Measurements from ENCODE around the gene PAX2. TPM values are rescaled to one million over a fixed set of nuclear protein-coding genes. Genes with fewer than 3 reads are reported as not detected.
A peak's percentile ranks its signal among the peaks of the same experiment; 100 is the strongest.
"Not testable (repeated sequence)": the region's sequence is repeated elsewhere in the genome, so short reads cannot be mapped to it uniquely, and the experiment has no call there.

PAX2 gene
- total RNA-seq: under 1 TPM in 1 of 3 donors, not detected in 2; under 0.01 TPM

DNA sequence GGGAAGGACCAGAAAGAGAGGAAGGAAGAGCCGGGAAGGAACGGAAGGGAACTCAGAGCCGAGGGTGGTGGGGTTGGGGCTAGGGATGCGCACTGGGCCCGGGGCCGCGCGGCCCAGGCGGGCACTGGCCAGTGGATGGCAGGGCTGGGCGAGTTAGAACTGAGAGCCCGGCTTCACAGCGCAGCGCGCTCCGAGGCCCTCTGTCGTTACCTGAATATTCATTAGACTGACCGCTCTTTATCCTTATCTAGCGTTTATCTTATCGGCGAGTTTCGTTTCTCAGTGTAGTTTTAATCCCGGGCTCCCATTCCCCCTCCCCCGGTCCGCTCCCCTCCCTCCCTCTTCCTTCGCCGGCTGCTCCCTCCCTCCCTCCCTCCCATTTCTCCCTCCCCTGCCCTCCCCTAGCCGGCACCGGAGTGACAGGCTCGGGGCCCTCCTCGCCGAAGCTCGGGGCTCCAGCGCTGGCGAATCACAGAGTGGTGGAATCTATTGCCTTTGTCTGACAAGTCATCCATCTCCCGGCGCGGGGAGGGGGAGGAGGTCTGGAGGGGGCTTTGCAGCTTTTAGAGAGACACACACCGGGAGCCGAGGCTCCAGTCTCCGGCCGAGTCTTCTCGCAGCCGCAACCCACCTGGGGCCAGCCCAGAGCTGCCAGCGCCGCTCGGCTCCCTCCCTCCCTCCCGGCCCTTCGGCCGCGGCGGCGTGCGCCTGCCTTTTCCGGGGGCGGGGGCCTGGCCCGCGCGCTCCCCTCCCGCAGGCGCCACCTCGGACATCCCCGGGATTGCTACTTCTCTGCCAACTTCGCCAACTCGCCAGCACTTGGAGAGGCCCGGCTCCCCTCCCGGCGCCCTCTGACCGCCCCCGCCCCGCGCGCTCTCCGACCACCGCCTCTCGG is at the start of gene PAX2:
Gene PAX2 (plus strand): TSS at position 596 of the 895 bp plus-strand sequence. CDS start 679 bp downstream, outside the sequence.
- DNase-seq (ENCODE audit: low spot score in 2 of 2): no peak
- peak within 1 kb of the TSS; percentile 25 to 57 (median 36) for H3K4me3 ChIP-seq
- H3K36me3 ChIP-seq: no peaks in the 10 kb centered on the region
- no peak within 1 kb of the TSS for H3K27ac ChIP-seq
- intact Hi-C loops (cut with DNase I; ENCODE audit: low total_unique reads): no loop called here
- peaks cover 9 to 100% of the 10 kb centered on the region in 2 donors for H3K27me3 ChIP-seq
- peaks cover 18 to 33% of the 10 kb centered on the region in 2 donors for H3K4me1 ChIP-seq
- no peak for TF ChIP-seq POLR2AphosphoS5 (IDR thresholded peaks at IDR 0.05)
- TF ChIP-seq POLR2A (IDR thresholded peaks at IDR 0.05): no peak
- TF ChIP-seq, protein P1, sequence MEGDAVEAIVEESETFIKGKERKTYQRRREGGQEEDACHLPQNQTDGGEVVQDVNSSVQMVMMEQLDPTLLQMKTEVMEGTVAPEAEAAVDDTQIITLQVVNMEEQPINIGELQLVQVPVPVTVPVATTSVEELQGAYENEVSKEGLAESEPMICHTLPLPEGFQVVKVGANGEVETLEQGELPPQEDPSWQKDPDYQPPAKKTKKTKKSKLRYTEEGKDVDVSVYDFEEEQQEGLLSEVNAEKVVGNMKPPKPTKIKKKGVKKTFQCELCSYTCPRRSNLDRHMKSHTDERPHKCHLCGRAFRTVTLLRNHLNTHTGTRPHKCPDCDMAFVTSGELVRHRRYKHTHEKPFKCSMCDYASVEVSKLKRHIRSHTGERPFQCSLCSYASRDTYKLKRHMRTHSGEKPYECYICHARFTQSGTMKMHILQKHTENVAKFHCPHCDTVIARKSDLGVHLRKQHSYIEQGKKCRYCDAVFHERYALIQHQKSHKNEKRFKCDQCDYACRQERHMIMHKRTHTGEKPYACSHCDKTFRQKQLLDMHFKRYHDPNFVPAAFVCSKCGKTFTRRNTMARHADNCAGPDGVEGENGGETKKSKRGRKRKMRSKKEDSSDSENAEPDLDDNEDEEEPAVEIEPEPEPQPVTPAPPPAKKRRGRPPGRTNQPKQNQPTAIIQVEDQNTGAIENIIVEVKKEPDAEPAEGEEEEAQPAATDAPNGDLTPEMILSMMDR (IDR thresholded peaks at IDR 0.05): no peak
- H3K9me3 ChIP-seq: no peaks in the 10 kb centered on the region

DNA sequence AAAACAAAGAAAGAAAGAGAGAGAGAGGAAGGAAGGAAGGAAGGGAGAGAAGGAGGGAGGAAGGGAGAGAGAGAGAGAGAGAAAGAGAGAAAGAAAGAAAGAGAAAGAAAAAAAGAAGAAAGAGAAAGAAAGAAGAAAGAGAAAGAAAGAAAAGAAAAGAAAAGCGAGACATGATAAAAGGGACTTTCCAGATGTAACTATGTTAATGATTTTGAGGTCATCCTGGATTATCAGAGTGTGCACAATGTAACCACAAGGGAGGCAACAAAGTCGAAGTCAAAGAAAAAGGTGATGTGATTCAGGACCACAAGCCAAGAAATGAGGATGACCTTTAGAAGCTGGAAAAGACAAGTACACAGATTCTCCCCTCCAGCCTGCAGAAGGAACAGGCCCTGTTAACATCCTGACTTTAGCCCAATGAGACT is 48.9 kb upstream of the PAX2 start:
- H3K4me1 ChIP-seq: no peaks in the 10 kb centered on the region
- peaks cover 0 to 15% of the 10 kb centered on the region in 2 donors for H3K27me3 ChIP-seq
- DNase-seq (ENCODE audit: low spot score in 2 of 2): no peak
- H3K36me3 ChIP-seq: no peaks in the 10 kb centered on the region
- intact Hi-C loops (cut with DNase I; ENCODE audit: low total_unique reads): no loop called here
- H3K27ac ChIP-seq: no peak overlapping the region
- no peak overlapping the region for H3K4me3 ChIP-seq
- TF ChIP-seq, protein P1 (IDR thresholded peaks at IDR 0.05): no peak
- TF ChIP-seq POLR2A (IDR thresholded peaks at IDR 0.05): no peak
- TF ChIP-seq POLR2AphosphoS5 (IDR thresholded peaks at IDR 0.05): no peak
- no peaks in the 10 kb centered on the region for H3K9me3 ChIP-seq

DNA sequence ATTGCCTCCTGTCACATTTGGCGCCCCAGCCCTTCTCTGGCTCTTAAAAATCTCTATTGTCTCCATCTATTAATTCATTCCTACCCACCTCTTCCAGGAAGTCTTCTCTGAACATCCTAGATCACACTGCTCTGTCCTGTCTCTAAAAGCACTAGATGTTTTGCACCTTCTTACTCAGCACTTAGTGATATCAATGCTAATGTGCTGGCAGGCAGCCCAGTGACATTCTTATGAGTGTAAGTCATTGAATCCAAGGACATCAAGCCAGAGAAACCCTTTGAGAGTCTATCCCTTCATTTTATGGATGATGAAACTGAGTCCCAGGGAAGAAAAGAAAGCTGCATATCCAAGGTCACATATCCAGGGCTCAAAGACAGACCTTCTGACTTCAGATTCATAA is 48.3 kb upstream of the PAX2 start:
- Histone ChIP-seq H3K9me3 (no peaks in the 10 kb centered on the region), H3K4me1 (no peaks in the 10 kb centered on the region), H3K36me3 (no peaks in the 10 kb centered on the region), H3K27me3 (peaks cover 0 to 11% of the 10 kb centered on the region in 2 donors), H3K27ac (no peak overlapping the region), H3K4me3 (no peak overlapping the region)
- intact Hi-C loops (cut with DNase I; ENCODE audit: low total_unique reads): no loop called here
- no peak for TF ChIP-seq POLR2AphosphoS5 (IDR thresholded peaks at IDR 0.05)
- TF ChIP-seq POLR2A (IDR thresholded peaks at IDR 0.05): no peak
- TF ChIP-seq, protein P1 (IDR thresholded peaks at IDR 0.05): no peak
- no peak for DNase-seq (ENCODE audit: low spot score in 2 of 2)

DNA sequence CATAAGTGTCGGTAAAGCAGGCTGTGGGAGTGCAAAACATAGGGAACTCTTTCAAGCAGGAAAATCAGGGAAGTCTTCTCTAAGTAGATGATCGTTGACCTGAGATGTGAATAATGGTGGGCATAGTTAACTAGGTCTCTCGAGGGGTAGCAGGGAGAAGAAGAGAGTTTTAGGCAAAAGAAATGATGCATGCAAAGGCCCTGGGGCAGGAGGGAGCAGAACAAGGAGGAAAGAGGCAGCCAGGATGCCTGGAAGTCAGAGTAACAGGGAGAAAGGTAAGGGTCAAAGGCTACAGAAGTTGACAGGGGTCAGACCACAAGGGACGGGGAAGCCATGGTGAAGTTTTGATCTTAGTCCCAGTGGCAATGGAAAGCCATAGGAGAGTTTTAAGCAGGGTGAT is 47.8 kb upstream of the PAX2 start:
- no peak for TF ChIP-seq POLR2AphosphoS5 (IDR thresholded peaks at IDR 0.05)
- TF ChIP-seq, protein P1 (IDR thresholded peaks at IDR 0.05): no peak
- no peak for TF ChIP-seq POLR2A (IDR thresholded peaks at IDR 0.05)
- no peak for DNase-seq (ENCODE audit: low spot score in 2 of 2)
- Histone ChIP-seq H3K4me3 (no peak overlapping the region), H3K4me1 (no peaks in the 10 kb centered on the region), H3K27me3 (peaks cover 0 to 11% of the 10 kb centered on the region in 2 donors), H3K9me3 (no peaks in the 10 kb centered on the region), H3K36me3 (no peaks in the 10 kb centered on the region), H3K27ac (no peak overlapping the region)
- intact Hi-C loops (cut with DNase I; ENCODE audit: low total_unique reads): no loop called here

DNA sequence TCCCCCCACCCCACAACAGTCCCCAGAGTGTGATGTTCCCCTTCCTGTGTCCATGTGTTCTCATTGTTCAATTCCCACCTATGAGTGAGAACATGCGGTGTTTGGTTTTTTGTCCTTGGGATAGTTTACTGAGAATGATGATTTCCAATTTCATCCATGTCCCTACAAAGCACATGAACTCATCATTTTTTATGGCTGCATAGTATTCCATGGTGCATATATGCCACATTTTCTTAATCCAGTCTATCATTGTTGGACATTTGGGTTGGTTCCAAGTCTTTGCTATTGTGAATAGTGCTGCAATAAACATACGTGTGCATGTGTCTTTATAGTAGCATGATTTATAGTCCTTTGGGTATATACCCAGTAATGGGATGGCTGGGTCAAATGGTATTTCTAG is 43.7 kb upstream of the PAX2 start:
- DNase-seq (ENCODE audit: low spot score in 2 of 2); H3K27ac ChIP-seq; H3K4me3 ChIP-seq; H3K4me1 ChIP-seq; H3K9me3 ChIP-seq; H3K36me3 ChIP-seq; intact Hi-C loops (cut with DNase I; ENCODE audit: low total_unique reads): not testable (repeated sequence)
- H3K27me3 ChIP-seq: peaks cover 0 to 17% of the 10 kb centered on the region in 2 donors
